HG03025 (cell line): Measurements from ENCODE around the gene ABI2.
"Not testable (repeated sequence)": the region's sequence is repeated elsewhere in the genome, so short reads cannot be mapped to it uniquely, and the experiment has no call there.

Experiments used
- ATAC-seq: cut with Tn5 transposase; IDR thresholded peaks from one replicate; pipeline ENCODE4 v1.9.1; 2021; ENCODE audit warnings: mild to moderate bottlenecking, moderate library complexity; ENCODE audit not compliant: unreplicated experiment, low FRiP score

Gene ABI2

GRCh38 chr2:203412546-203413331 is 84.5 kb downstream of the ABI2 start:
- ATAC-seq, result no peak

- ATAC-seq, result no peak
Measured at GRCh38 chr2:203413796-203414195, 85.6 kb downstream of the ABI2 start.

- no peak for ATAC-seq
Measured at GRCh38 chr2:203418271-203418670, 90.1 kb downstream of the ABI2 start.

- ATAC-seq, result no peak
Measured at GRCh38 chr2:203427061-203427460, 98.9 kb downstream of the ABI2 start.

GRCh38 chr2:203429643-203430042 is 101.4 kb downstream of the ABI2 start:
- ATAC-seq, result not testable (repeated sequence)

- no peak for ATAC-seq
Measured at GRCh38 chr2:203431391-203432185, 103.4 kb downstream of the ABI2 start.

GRCh38 chr2:203432811-203433210 is 104.6 kb downstream of the ABI2 start:
- no peak for ATAC-seq

GRCh38 chr2:203436496-203436895 is 108.3 kb downstream of the ABI2 start:
- ATAC-seq, result no peak

- ATAC-seq, result no peak
Measured at GRCh38 chr2:203437511-203437910, 109.3 kb downstream of the ABI2 start.

- ATAC-seq, result no peak
Measured at GRCh38 chr2:203438528-203438927, 110.3 kb downstream of the ABI2 start.

- ATAC-seq, result no peak
Measured at GRCh38 chr2:203440671-203441070, 112.5 kb downstream of the ABI2 start.

- no peak for ATAC-seq
Measured at GRCh38 chr2:203441463-203441862, 113.3 kb downstream of the ABI2 start.

GRCh38 chr2:203442463-203442862 is 114.3 kb downstream of the ABI2 start:
- no peak for ATAC-seq

GRCh38 chr2:203444738-203445137 is 116.5 kb downstream of the ABI2 start:
- ATAC-seq, result no peak

GRCh38 chr2:203446071-203446481 is 117.9 kb downstream of the ABI2 start:
- ATAC-seq, result no peak

- no peak for ATAC-seq
Measured at GRCh38 chr2:203446780-203447179, 118.6 kb downstream of the ABI2 start.

GRCh38 chr2:203450561-203450960 is 122.4 kb downstream of the ABI2 start:
- no peak for ATAC-seq

GRCh38 chr2:203451011-203451410 is 122.8 kb downstream of the ABI2 start:
- ATAC-seq, result no peak

GRCh38 chr2:203451689-203452088 is 123.5 kb downstream of the ABI2 start:
- no peak for ATAC-seq

GRCh38 chr2:203453858-203454451 is 125.8 kb downstream of the ABI2 start:
- no peak for ATAC-seq

- ATAC-seq, result no peak
Measured at GRCh38 chr2:203455209-203455608, 127.0 kb downstream of the ABI2 start.
